ENCODE data around the gene ANKRD6.

The ANKRD6 gene

DNA sequence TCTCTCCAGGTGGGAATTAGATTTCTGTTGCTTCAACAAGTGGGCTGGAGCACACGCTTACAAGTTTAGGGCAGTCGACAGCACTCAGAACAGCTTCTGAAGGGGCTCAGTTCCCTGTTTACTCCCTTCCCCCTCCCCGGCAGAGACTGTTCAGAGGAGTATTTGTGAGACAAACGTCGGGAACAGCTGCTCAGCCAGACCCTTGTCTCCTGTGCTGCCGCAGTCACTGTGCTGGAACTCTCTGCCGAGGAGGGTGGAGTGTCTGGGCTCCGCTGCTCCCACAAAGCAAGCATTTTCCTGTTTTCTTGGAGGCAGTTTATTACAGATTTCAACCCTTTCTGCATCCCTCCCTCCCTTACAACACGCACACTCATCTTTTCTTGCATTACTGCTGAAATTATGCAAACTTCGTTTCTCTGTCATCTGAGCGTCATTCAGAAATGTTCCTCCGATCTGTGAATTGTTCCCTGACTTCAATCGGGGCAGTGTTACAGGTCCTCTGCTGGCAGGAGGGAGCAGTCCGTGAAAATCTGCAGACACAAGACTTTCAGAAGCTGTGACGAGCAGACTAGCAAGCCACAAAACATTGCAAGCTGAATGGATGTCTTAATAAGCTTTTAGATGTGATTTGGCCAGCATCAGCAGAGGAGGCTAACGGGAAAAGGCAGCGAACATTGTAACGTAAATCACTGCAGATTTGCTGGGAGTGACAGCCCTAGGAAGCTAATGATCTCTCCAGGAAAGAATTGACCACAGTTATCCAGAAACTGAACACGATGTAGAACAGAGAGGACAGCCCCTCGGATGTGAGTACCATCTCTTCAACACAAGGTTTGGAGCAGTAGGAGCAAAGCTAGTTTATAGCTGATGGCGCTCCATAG, 129.4 kb downstream of the ANKRD6 start:
- ChIA-PET POLR2A (no interaction called here), CTCF (no interaction called here)
- TF ChIP-seq FOXM1 (IDR thresholded peaks at IDR 0.05; ENCODE audit: borderline replicate concordance) (no peak), SP1 (IDR thresholded peaks at IDR 0.05) (no peak), FOXA1 (IDR thresholded peaks at IDR 0.05) (no peak)
- TF ChIP-seq, protein P1, sequence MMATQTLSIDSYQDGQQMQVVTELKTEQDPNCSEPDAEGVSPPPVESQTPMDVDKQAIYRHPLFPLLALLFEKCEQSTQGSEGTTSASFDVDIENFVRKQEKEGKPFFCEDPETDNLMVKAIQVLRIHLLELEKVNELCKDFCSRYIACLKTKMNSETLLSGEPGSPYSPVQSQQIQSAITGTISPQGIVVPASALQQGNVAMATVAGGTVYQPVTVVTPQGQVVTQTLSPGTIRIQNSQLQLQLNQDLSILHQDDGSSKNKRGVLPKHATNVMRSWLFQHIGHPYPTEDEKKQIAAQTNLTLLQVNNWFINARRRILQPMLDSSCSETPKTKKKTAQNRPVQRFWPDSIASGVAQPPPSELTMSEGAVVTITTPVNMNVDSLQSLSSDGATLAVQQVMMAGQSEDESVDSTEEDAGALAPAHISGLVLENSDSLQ (IDR thresholded peaks at IDR 0.05): peak; percentile 74
- DNase-seq (ENCODE audit: extremely low spot score): no peak

DNA sequence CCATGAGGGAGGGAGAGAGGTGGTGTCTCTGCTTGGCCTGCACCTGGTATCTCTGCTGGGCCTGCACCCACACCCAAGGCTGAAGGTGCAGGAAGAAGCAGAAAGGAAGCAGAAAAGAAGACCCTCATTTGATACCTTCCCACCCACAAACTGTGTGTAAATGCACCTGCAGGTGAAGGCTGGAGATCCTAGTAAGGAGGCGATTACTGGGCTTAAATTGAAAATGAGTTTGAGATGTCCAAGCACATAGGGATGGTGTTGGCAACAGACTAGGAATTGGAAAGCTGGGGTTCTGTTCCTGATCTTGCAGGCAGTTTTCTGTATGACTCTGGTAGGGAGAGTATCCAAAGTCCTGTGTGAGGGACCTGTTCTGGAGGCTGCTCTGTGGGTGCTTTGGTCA, 130.9 kb downstream of the ANKRD6 start:
- POLR2A ChIA-PET: no interaction called here
- DNase-seq (ENCODE audit: extremely low spot score): no peak
- TF ChIP-seq LEF1 (IDR thresholded peaks at IDR 0.05; ENCODE audit: borderline replicate concordance): no peak
- CTCF ChIA-PET: no interaction called here

DNA sequence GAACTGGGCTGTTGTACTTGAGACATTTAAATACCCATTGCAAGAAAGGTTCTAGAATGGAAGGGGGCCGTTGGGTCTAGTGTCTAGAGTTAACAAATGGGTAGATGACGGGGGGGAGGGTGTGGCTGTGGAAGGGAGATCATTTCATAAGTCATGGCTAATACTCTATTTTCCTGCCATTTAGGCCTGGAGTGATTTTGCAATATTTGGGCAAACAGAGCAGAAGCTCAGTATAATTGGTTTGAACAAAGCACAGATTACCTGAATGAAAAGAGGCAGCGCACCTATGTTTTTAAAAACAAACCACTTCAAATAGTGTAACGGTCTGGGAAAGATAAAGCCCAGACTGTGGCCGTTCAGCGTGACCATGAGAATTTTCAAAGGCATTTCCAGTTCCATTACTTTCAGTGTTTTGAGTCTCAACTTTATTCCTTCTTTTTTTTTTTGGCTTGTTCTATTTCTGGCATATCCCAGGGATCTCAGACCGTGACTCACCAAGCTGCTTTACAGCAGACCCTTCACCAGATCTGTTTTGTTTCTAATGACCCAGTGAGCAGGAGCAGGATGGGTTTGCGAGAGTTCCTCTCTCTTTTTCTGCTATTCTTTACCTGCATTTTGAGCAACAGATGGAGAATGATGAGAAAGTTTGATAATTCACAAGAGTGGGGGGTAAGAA, 131.9 kb downstream of the ANKRD6 start:
- DNase-seq (ENCODE audit: extremely low spot score): no peak
- no peak for TF ChIP-seq CTBP1 (IDR thresholded peaks at IDR 0.05; ENCODE audit: borderline replicate concordance)
- TF ChIP-seq ARNT (IDR thresholded peaks at IDR 0.05): no peak
- no peak for TF ChIP-seq ZNF384 (IDR thresholded peaks at IDR 0.05)
- no peak for TF ChIP-seq LEF1 (IDR thresholded peaks at IDR 0.05; ENCODE audit: borderline replicate concordance)
- no peak for TF ChIP-seq FOXK2 (IDR thresholded peaks at IDR 0.05)
- no peak for TF ChIP-seq HDGF (IDR thresholded peaks at IDR 0.05; ENCODE audit: borderline replicate concordance)
- TF ChIP-seq NFRKB (IDR thresholded peaks at IDR 0.05): no peak
- TF ChIP-seq, protein P1 (IDR thresholded peaks at IDR 0.05): no peak
- no peak for TF ChIP-seq SUZ12 (IDR thresholded peaks at IDR 0.05)
- TF ChIP-seq ELF4 (IDR thresholded peaks at IDR 0.05): no peak
- no peak for TF ChIP-seq FOXA1 (IDR thresholded peaks at IDR 0.05)
- TF ChIP-seq L3MBTL2 (conservative IDR thresholded peaks at IDR 0.05): no peak
- TF ChIP-seq SP1 (IDR thresholded peaks at IDR 0.05): no peak
- TF ChIP-seq TARDBP (IDR thresholded peaks at IDR 0.05): no peak
- TF ChIP-seq BHLHE40 (IDR thresholded peaks at IDR 0.05; ENCODE audit: borderline replicate concordance): no peak
- TF ChIP-seq FOXM1 (IDR thresholded peaks at IDR 0.05; ENCODE audit: borderline replicate concordance): no peak
- ChIA-PET CTCF (no interaction called here), POLR2A (no interaction called here)

DNA sequence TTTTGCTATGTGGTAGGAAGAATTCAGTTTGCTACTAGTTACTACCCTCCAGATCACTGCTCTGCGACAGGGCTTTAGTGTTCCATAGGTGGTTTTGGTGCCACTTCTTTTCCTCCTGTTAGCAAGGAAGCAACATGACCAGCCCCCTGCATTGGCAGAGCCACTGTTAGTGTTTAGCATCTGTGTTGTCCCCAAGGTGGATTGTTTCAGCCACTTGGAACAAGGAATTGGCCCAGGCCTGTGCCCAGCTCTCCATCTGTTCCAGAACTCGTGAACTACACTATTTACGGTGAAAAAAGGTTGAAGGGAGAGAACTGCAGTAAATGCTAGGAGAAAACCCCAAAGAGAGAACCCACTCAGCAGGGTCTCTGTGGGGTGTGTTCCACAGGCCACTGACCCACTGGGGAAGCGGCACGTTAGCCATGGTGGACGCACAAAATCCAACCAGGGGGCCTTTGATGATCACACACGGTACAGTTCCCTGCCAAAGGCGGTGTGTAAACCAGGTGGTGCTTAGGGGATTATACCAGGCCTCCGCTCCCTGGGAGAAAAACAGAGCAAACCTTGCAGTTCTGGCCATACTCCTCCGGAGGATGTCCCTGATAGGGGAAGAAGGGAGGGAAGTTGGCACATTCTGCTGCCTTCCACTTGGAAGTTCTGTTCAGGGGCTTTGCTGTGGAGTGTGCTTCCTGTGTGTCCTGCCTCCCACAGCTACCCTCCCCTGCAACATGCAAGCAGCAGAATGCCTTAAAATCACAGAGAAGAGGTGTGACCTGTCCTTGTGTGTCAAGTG, 133.3 kb downstream of the ANKRD6 start:
- TF ChIP-seq FOXA1 (IDR thresholded peaks at IDR 0.05): no peak
- no peak for TF ChIP-seq LEF1 (IDR thresholded peaks at IDR 0.05; ENCODE audit: borderline replicate concordance)
- no peak for TF ChIP-seq FOXK2 (IDR thresholded peaks at IDR 0.05)
- no peak for DNase-seq (ENCODE audit: extremely low spot score)
- ChIA-PET POLR2A (no interaction called here), CTCF (no interaction called here)

DNA sequence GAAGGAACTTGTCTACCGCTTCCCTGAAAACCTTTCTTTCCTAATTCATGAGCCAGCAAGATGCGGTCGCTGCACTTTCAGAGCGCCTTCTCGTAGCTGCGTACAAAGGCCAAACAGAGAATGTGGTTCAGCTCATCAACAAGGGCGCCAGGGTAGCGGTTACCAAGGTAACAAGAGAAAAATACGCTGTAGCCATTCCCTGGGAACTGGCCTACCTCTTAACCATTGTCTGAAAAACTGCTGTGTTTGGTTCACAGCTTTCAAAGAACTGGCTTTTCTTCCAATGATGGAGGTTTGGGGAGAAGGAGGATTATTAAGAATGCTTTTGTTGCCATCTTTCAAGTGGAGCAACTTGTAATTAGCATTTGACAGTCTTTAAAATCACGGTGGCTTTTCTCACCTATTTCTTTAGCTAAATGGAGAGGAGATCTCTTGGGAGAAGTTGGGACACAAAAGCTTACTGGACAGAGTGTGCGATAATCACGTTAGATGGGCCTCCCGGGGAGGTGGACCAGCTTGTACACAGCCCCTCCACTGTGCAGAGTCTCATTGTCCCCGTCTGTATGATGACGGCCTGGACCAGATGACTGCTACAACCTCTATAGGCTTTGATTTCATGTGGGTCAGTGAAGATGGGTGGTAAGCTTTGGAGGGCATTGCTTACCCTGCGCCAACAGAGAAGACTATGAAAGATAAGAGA, 134.1 kb downstream of the ANKRD6 start:
- ChIA-PET POLR2A (no interaction called here), CTCF (no interaction called here)

More for the DNA sequence above, 134.1 kb downstream of the ANKRD6 start:
- no peak for DNase-seq (ENCODE audit: extremely low spot score)
- TF ChIP-seq NFRKB (IDR thresholded peaks at IDR 0.05): no peak
- TF ChIP-seq, protein P1 (IDR thresholded peaks at IDR 0.05): no peak
- no peak for TF ChIP-seq ELF4 (IDR thresholded peaks at IDR 0.05)
- TF ChIP-seq FOXK2 (IDR thresholded peaks at IDR 0.05): no peak
- no peak for TF ChIP-seq LEF1 (IDR thresholded peaks at IDR 0.05; ENCODE audit: borderline replicate concordance)
- no peak for TF ChIP-seq TARDBP (IDR thresholded peaks at IDR 0.05)
- TF ChIP-seq FOXA1 (IDR thresholded peaks at IDR 0.05): no peak
- TF ChIP-seq FOXM1 (IDR thresholded peaks at IDR 0.05; ENCODE audit: borderline replicate concordance): no peak
- TF ChIP-seq SUZ12 (IDR thresholded peaks at IDR 0.05): no peak
- no peak for TF ChIP-seq HDGF (IDR thresholded peaks at IDR 0.05; ENCODE audit: borderline replicate concordance)
